Common myeloid progenitor, CD34-positive (primary cell): ENCODE results near the gene LTBP3.
"Not testable (repeated sequence)": the region's sequence is repeated elsewhere in the genome, so short reads cannot be mapped to it uniquely, and the experiment has no call there.

Experiments
- CTCF ChIA-PET: fragments of 350-600 bp; sonication (Branson Sonifier 250); formaldehyde crosslinking; loops from one replicate; lab custom pipeline; 2021; ENCODE audit warnings: antibody characterized with exemption; lab: Charles Lee
- POLR2A ChIA-PET: fragments of 350-600 bp; sonication (Branson Sonifier 250); formaldehyde crosslinking; loops from one replicate; lab custom pipeline; 2021; ENCODE audit warnings: antibody characterized with exemption; lab: Charles Lee
- DNase-seq, 3 donors: peaks; one replicate each; pipeline versions ENCODE4 v3.0.0 to v3.0.0-alpha.2; 2013
- H3K27ac ChIP-seq, 2 experiments: 1 replicate in 1 of 2; 2 replicates in 1 of 2; pipeline ENCODE4 v1.7.0; 2013; ENCODE audit warnings: inconsistent platforms in 2 of 2, low read length in 2 of 2, mild to moderate bottlenecking in 2 of 2, low read depth in 1 of 2, moderate library complexity in 1 of 2; ENCODE audit not compliant: severe bottlenecking in 2 of 2, insufficient read depth in 1 of 2, poor library complexity in 1 of 2
- H3K27me3 ChIP-seq, 5 experiments: replicated peaks in 2 of 5; 1 replicate in 3 of 5; 2 replicates in 2 of 5; pipeline versions ENCODE4 v1.6.1 to v1.7.0; 2013; ENCODE audit warnings: low read length in 4 of 5, mild to moderate bottlenecking in 2 of 5, moderate library complexity in 2 of 5, inconsistent platforms in 1 of 5; ENCODE audit not compliant: insufficient read depth in 5 of 5, control insufficient read depth in 4 of 5
- H3K36me3 ChIP-seq, 4 experiments: 1 replicate in 2 of 4; 2 replicates in 2 of 4; pipeline versions ENCODE4 v1.6.1 to v1.7.0; 2013; ENCODE audit warnings: low read length in 3 of 4, control low read depth in 1 of 4, mild to moderate bottlenecking in 1 of 4; ENCODE audit not compliant: control insufficient read depth in 4 of 4, insufficient read depth in 4 of 4
- H3K4me1 ChIP-seq, 4 experiments: 1 replicate in 3 of 4; 2 replicates in 1 of 4; pipeline versions ENCODE4 v1.6.1 to v1.7.1; 2013; ENCODE audit warnings: low read length in 3 of 4, mild to moderate bottlenecking in 3 of 4, control low read depth in 1 of 4, inconsistent platforms in 1 of 4, moderate library complexity in 1 of 4; ENCODE audit not compliant: control insufficient read depth in 4 of 4, insufficient read depth in 4 of 4; ENCODE audit errors: control extremely low read depth in 1 of 4
- H3K4me3 ChIP-seq, 7 experiments: 1 replicate in 4 of 7; 2 replicates in 3 of 7; pipeline versions ENCODE4 v1.5.1 to v1.7.0; 2013; ENCODE audit warnings: mild to moderate bottlenecking in 7 of 7, low read length in 6 of 7, moderate library complexity in 6 of 7, inconsistent platforms in 2 of 7, low read depth in 2 of 7, control low read depth in 1 of 7; ENCODE audit not compliant: insufficient read depth in 4 of 7, control insufficient read depth in 1 of 7; ENCODE audit errors: extremely low read depth in 1 of 7
- H3K9me3 ChIP-seq, 5 experiments: 1 replicate in 4 of 5; 2 replicates in 1 of 5; pipeline versions ENCODE4 v1.6.1 to v1.7.1; 2013; ENCODE audit warnings: low read length in 4 of 5, mild to moderate bottlenecking in 2 of 5, inconsistent platforms in 1 of 5, low read depth in 1 of 5, moderate library complexity in 1 of 5; ENCODE audit not compliant: control insufficient read depth in 4 of 5, insufficient read depth in 2 of 5; ENCODE audit errors: control extremely low read depth in 1 of 5
- WGBS: methylation state at CpG from one replicate; pipeline ENCODE4 v1.1.5; 2013; ENCODE audit not compliant: insufficient coverage; 5-methylcytosine and 5-hydroxymethylcytosine counted together

Gene LTBP3

GRCh38 chr11:65569164-65569972, 11.2 kb upstream of the LTBP3 start:
- 4% methylated on average over 25 of the region's 28 CpGs for WGBS
- CTCF ChIA-PET, result interaction anchor here (0.9 to 16.1 kb wide), 7 partner anchors 8 to 38 kb away, joined by 3 to 239 read pairs (median 4); no protein-coding TSS in a partner anchor
- Histone ChIP-seq H3K4me3 (peak overlapping the region; percentile 76 to 99 (median 91)), H3K27ac (peak overlapping the region; percentile 81 to 91), H3K36me3 (peaks cover 0 to 8% (median 2%) of the 10 kb centered on the region in 4 experiments), H3K9me3 (no peaks in the 10 kb centered on the region), H3K27me3 (no peaks in the 10 kb centered on the region), H3K4me1 (peaks cover 18 to 65% (median 58%) of the 10 kb centered on the region in 4 experiments)
- POLR2A ChIA-PET, result interaction anchor here (0.8 to 2.2 kb wide), 3 partner anchors 19 to 29 kb away, joined by 4 to 8 read pairs (median 4); no protein-coding TSS in a partner anchor
- DNase-seq, result no peak

- peak in 2 of 3 donors; percentile 48 to 54 for DNase-seq
- Histone ChIP-seq H3K4me1 (peaks cover 10 to 43% (median 34%) of the 10 kb centered on the region in 4 experiments), H3K27me3 (no peaks in the 10 kb centered on the region), H3K4me3 (no peak overlapping the region), H3K27ac (peak overlapping the region; percentile 33 to 52), H3K36me3 (peaks cover 0 to 4% (median 0%) of the 10 kb centered on the region in 4 experiments), H3K9me3 (no peaks in the 10 kb centered on the region)
- WGBS, result 100% methylated on average over 1 of the region's 7 CpGs
- POLR2A ChIA-PET, result interaction anchor here (1.4 kb wide), 1 partner anchor 7 kb away, joined by 4 read pairs; the partner anchor contains the start of gene LTBP3
- CTCF ChIA-PET, result interaction anchor here (1.0 to 16.1 kb wide), 5 partner anchors 9 to 35 kb away, joined by 3 to 239 read pairs (median 10); no protein-coding TSS in a partner anchor
These were observed 7.7 kb upstream of the LTBP3 start for GRCh38 chr11:65565624-65566453.

GRCh38 chr11:65564879-65565559, 6.9 kb upstream of the LTBP3 start:
- H3K27ac ChIP-seq, H3K36me3 ChIP-seq, H3K9me3 ChIP-seq, H3K27me3 ChIP-seq, DNase-seq, H3K4me3 ChIP-seq, POLR2A ChIA-PET: not testable (repeated sequence)
- WGBS, result 92% methylated on average over 11 of the region's 12 CpGs
- CTCF ChIA-PET, result interaction anchor here (0.7 to 16.1 kb wide), 5 partner anchors 8 to 34 kb away, joined by 3 to 239 read pairs (median 10); no protein-coding TSS in a partner anchor
- H3K4me1 ChIP-seq, result peaks cover 9 to 43% (median 34%) of the 10 kb centered on the region in 4 experiments

DNA sequence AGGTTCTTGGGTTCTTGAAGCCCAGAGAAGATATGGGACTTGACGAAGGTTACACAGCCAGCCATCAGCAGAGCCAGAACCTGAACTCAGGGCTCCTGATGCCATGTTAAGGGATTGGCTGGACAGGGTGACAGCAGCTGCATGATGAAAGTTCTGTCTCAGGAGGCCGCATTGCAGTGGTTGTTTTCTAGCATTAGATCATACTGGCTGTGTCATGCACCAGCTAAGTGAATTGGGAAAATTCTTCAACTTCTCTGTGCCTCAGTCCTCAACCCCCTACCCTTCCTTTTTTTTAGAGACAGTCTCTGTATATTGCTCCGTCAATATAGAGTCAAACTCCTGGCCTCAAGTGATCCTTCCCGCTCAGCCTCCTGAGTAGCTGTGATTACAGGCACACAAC, 5.4 kb upstream of the LTBP3 start:
- WGBS, result 100% methylated on average over 4 of the region's 4 CpGs
- POLR2A ChIA-PET, result no interaction called here

DNA sequence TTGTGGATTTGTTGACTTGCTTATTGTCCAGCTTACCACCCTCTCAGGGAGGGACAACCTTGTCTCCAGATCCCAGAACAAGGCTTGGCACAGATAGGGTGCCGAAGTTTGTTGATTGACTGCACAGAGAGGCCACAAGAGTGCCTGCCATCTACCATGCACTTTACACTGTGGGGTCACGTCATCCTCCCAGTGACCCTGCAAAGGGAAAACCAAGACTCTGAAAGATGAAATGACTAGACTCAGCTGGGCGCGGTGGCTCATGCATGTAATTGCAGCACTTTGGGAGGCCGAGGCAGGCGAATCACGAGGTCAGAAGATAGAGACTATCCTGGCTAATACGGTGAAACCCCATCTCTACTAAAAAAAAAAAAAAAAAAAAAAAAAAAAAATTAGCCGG, 4.6 kb upstream of the LTBP3 start:
- no peaks in the 10 kb centered on the region for H3K9me3 ChIP-seq
- CTCF ChIA-PET, result interaction anchor here (1.3 to 16.1 kb wide), 4 partner anchors 10 to 25 kb away, joined by 4 to 239 read pairs (median 13); partner anchors contain the start of gene FAM89B
- H3K36me3 ChIP-seq, result peaks cover 0 to 4% (median 0%) of the 10 kb centered on the region in 4 experiments
- H3K4me3 ChIP-seq, result no peak overlapping the region
- WGBS, result 100% methylated on average over 2 of the region's 9 CpGs
- peaks cover 0 to 40% (median 32%) of the 10 kb centered on the region in 4 experiments for H3K4me1 ChIP-seq
- H3K27ac ChIP-seq, result no peak overlapping the region
- H3K27me3 ChIP-seq, result no peaks in the 10 kb centered on the region
- peak in 1 of 3 donors; percentile 17 for DNase-seq
- POLR2A ChIA-PET, result no interaction called here

More for the DNA sequence above, 5.4 kb upstream of the LTBP3 start:
- H3K9me3 ChIP-seq, result no peaks in the 10 kb centered on the region
- DNase-seq, result no peak
- H3K4me3 ChIP-seq, result no peak overlapping the region
- H3K4me1 ChIP-seq, result peaks cover under 1 to 42% (median 32%) of the 10 kb centered on the region in 4 experiments
- H3K27me3 ChIP-seq, result no peaks in the 10 kb centered on the region
- peaks cover 0 to 4% (median 0%) of the 10 kb centered on the region in 4 experiments for H3K36me3 ChIP-seq
- H3K27ac ChIP-seq, result no peak overlapping the region
- CTCF ChIA-PET, result interaction anchor here (0.8 to 16.1 kb wide), 5 partner anchors 12 to 30 kb away, joined by 3 to 239 read pairs (median 4); no protein-coding TSS in a partner anchor

GRCh38 chr11:65562020-65562419, 3.9 kb upstream of the LTBP3 start:
- Histone ChIP-seq H3K27ac (no peak overlapping the region), H3K4me1 (peaks cover 0 to 45% (median 37%) of the 10 kb centered on the region in 4 experiments), H3K27me3 (no peaks in the 10 kb centered on the region), H3K9me3 (no peaks in the 10 kb centered on the region), H3K36me3 (peaks cover 0 to 3% (median 0%) of the 10 kb centered on the region in 4 experiments), H3K4me3 (no peak overlapping the region)
- CTCF ChIA-PET, result interaction anchor here (1.1 to 16.1 kb wide), 5 partner anchors 10 to 31 kb away, joined by 3 to 239 read pairs (median 5); partner anchors contain the start of gene FAM89B
- DNase-seq, result no peak
- 99% methylated on average over 5 of the region's 7 CpGs for WGBS
- POLR2A ChIA-PET, result no interaction called here
